ENCODE results near the gene P4HA2. TPM values are rescaled to one million over a fixed set of nuclear protein-coding genes. Genes with fewer than 3 reads are reported as not detected.

The P4HA2 gene
- total and polyA plus RNA-seq, 10 donors, result 2.7 to 38.1 (median 12.9) TPM

GRCh38 chr5:132207778-132208177, 19.9 kb downstream of the P4HA2 start:
- H3K9me3 ChIP-seq, result no peaks in the 10 kb centered on the region
- peaks cover 0 to 60% (median 0%) of the 10 kb centered on the region in 6 donors for H3K36me3 ChIP-seq
- H3K27me3 ChIP-seq (replicated peaks in 1 of 7), result no peaks in the 10 kb centered on the region
- no peak overlapping the region for H3K27ac ChIP-seq
- TF ChIP-seq POLR2AphosphoS5 (IDR thresholded peaks at IDR 0.05) (no peak), CTCF (IDR thresholded peaks at IDR 0.05 in 8 of 11, conservative IDR thresholded peaks at IDR 0.05 in 3 of 11) (no peak), POLR2A (IDR thresholded peaks at IDR 0.05) (no peak)
- 92 to 99% (median 93%) methylated on average over 4 to 5 of the region's 5 CpGs for WGBS, 5 donors
- no peak overlapping the region for H3K4me3 ChIP-seq
- H3K4me1 ChIP-seq, result no peaks in the 10 kb centered on the region
- intact Hi-C loops (cut with DNase I; ENCODE audit: low total_unique reads), result no loop called here
- no peak for DNase-seq

- Histone ChIP-seq H3K9me3 (no peaks in the 10 kb centered on the region), H3K36me3 (peaks cover 0 to 50% (median 0%) of the 10 kb centered on the region in 6 donors), H3K4me3 (no peak overlapping the region), H3K27me3 (replicated peaks in 1 of 7) (no peaks in the 10 kb centered on the region), H3K4me1 (no peaks in the 10 kb centered on the region), H3K27ac (no peak overlapping the region)
- TF ChIP-seq CTCF (IDR thresholded peaks at IDR 0.05 in 8 of 11, conservative IDR thresholded peaks at IDR 0.05 in 3 of 11) (no peak), POLR2AphosphoS5 (IDR thresholded peaks at IDR 0.05) (no peak), POLR2A (IDR thresholded peaks at IDR 0.05) (no peak)
- DNase-seq, result no peak
- intact Hi-C loops (cut with DNase I; ENCODE audit: low total_unique reads), result no loop called here
Measured at GRCh38 chr5:132206782-132207181, 20.9 kb downstream of the P4HA2 start.

- H3K27ac ChIP-seq, result no peak overlapping the region
- no peaks in the 10 kb centered on the region for H3K9me3 ChIP-seq
- no peaks in the 10 kb centered on the region for H3K4me1 ChIP-seq
- H3K27me3 ChIP-seq (replicated peaks in 1 of 7), result no peaks in the 10 kb centered on the region
- peaks cover 0 to 52% (median 0%) of the 10 kb centered on the region in 6 donors for H3K36me3 ChIP-seq
- H3K4me3 ChIP-seq, result no peak overlapping the region
- TF ChIP-seq POLR2AphosphoS5 (IDR thresholded peaks at IDR 0.05), result no peak
- no peak for TF ChIP-seq CTCF (IDR thresholded peaks at IDR 0.05 in 8 of 11, conservative IDR thresholded peaks at IDR 0.05 in 3 of 11)
- no peak for TF ChIP-seq POLR2A (IDR thresholded peaks at IDR 0.05)
- intact Hi-C loops (cut with DNase I; ENCODE audit: low total_unique reads), result no loop called here
- DNase-seq, result no peak
- 64 to 75% (median 68%) methylated on average over 5 of the region's 5 CpGs for WGBS, 5 donors
Measured at GRCh38 chr5:132205385-132206125, 22.1 kb downstream of the P4HA2 start.

- intact Hi-C loops (cut with DNase I; ENCODE audit: low total_unique reads), result no loop called here
- DNase-seq, result no peak
- TF ChIP-seq POLR2AphosphoS5 (IDR thresholded peaks at IDR 0.05), result no peak
- no peak for TF ChIP-seq POLR2A (IDR thresholded peaks at IDR 0.05)
- no peak for TF ChIP-seq CTCF (IDR thresholded peaks at IDR 0.05 in 8 of 11, conservative IDR thresholded peaks at IDR 0.05 in 3 of 11)
- H3K27me3 ChIP-seq (replicated peaks in 1 of 7), result no peaks in the 10 kb centered on the region
- WGBS, 5 donors, result 92 to 97% (median 93%) methylated on average over 7 of the region's 7 CpGs
- no peak overlapping the region for H3K4me3 ChIP-seq
- H3K4me1 ChIP-seq, result no peaks in the 10 kb centered on the region
- peaks cover 0 to 50% (median 0%) of the 10 kb centered on the region in 6 donors for H3K36me3 ChIP-seq
- H3K27ac ChIP-seq, result no peak overlapping the region
- no peaks in the 10 kb centered on the region for H3K9me3 ChIP-seq
Measured at GRCh38 chr5:132204371-132205135, 23.1 kb downstream of the P4HA2 start.
